Neural progenitor cell (in vitro differentiated cells): ENCODE measurements around the gene RPH3AL. TPM values are rescaled to one million over a fixed set of nuclear protein-coding genes. Genes with fewer than 3 reads are reported as not detected.
A peak's percentile ranks its signal among the peaks of the same experiment; 100 is the strongest.

Experiments
- DNase-seq: peaks from one replicate; pipeline ENCODE4 v3.0.0-alpha.2; 2016; ENCODE audit warnings: low spot score
- H2AFZ ChIP-seq: fragments of 200-600 bp; sonication (generic); replicated peaks from 2 replicates; pipeline ENCODE4 v1.6.1; 2016; ENCODE audit warnings: antibody characterized with exemption
- H3F3A ChIP-seq: fragments of 200-600 bp; sonication (generic); 2 replicates; pipeline ENCODE4 v1.6.1; 2016; ENCODE audit warnings: antibody characterized with exemption, low read depth
- H3K27ac ChIP-seq: fragments of 200-600 bp; sonication (generic); 2 replicates; pipeline ENCODE4 v1.5.1; 2016; ENCODE audit warnings: mild to moderate bottlenecking
- H3K27me3 ChIP-seq: fragments of 200-600 bp; sonication (generic); 2 replicates; pipeline ENCODE4 v1.6.1; 2016; ENCODE audit warnings: mild to moderate bottlenecking, moderate library complexity
- H3K36me3 ChIP-seq: fragments of 200-600 bp; sonication (generic); 2 replicates; pipeline ENCODE4 v1.5.1; 2016
- H3K4me1 ChIP-seq: fragments of 200-600 bp; sonication (generic); 2 replicates; pipeline ENCODE4 v1.6.1; 2016; ENCODE audit warnings: mixed run types
- H3K4me2 ChIP-seq: fragments of 200-600 bp; sonication (generic); 2 replicates; pipeline ENCODE4 v1.6.1; 2016
- H3K4me3 ChIP-seq: fragments of 200-600 bp; sonication (generic); 2 replicates; pipeline ENCODE4 v1.5.1; 2016
- H3K79me2 ChIP-seq: fragments of 200-600 bp; sonication (generic); 2 replicates; pipeline ENCODE4 v1.6.1; 2016; ENCODE audit warnings: low read depth
- H3K9ac ChIP-seq: fragments of 200-600 bp; sonication (generic); 2 replicates; pipeline ENCODE4 v1.6.1; 2016
- H3K9me3 ChIP-seq: fragments of 200-600 bp; sonication (generic); 2 replicates; pipeline ENCODE4 v1.5.1; 2016; ENCODE audit warnings: low read depth
- H4K20me1 ChIP-seq: fragments of 200-600 bp; sonication (generic); 2 replicates; pipeline ENCODE4 v1.6.1; 2016; ENCODE audit warnings: low read depth
- H3K27ac Mint-ChIP-seq: 3 replicates; pipeline ENCODE4 v1.8.0; 2021; ENCODE audit warnings: mixed read lengths
- H3K27me3 Mint-ChIP-seq: 2 replicates; pipeline ENCODE4 v1.8.0; 2022; ENCODE audit warnings: low read depth, mild to moderate bottlenecking, inconsistent platforms, moderate library complexity, mixed read lengths; ENCODE audit not compliant: insufficient read depth
- H3K36me3 Mint-ChIP-seq: 3 replicates; pipeline ENCODE4 v1.8.0; 2021; ENCODE audit warnings: mixed read lengths
- H3K4me1 Mint-ChIP-seq: 3 replicates; pipeline ENCODE4 v1.8.0; 2021; ENCODE audit warnings: mixed read lengths
- H3K4me3 Mint-ChIP-seq: 3 replicates; pipeline ENCODE4 v1.8.0; 2021; ENCODE audit warnings: mild to moderate bottlenecking, moderate library complexity, mixed read lengths
- H3K9me3 Mint-ChIP-seq: 3 replicates; pipeline ENCODE4 v1.8.0; 2020; ENCODE audit warnings: mixed read lengths
- EZH2 ChIP-seq: fragments of 200-600 bp; sonication (generic); IDR thresholded peaks from 2 replicates; pipeline ENCODE4 v1.6.1; 2017; ENCODE audit warnings: antibody characterized with exemption, mild to moderate bottlenecking, moderate library complexity
- EZH2phosphoT487 ChIP-seq: fragments of 200-600 bp; sonication (generic); IDR thresholded peaks from 2 replicates; pipeline ENCODE4 v1.6.1; 2017; ENCODE audit warnings: antibody characterized with exemption
- total RNA-seq: library from RNA; depleted of rRNA; stranded (reverse); fragments of >200 nt; gene quantifications from 2 replicates; pipeline ENCODE4 v1.2.3, GENCODE V29; 2015; ENCODE audit warnings: low replicate concordance
- TF ChIP-seq, protein P1 (sequence below): fragments of 200-600 bp; sonication (generic); IDR thresholded peaks from 2 replicates; pipeline ENCODE4 v1.5.1; 2017; ENCODE audit warnings: antibody characterized with exemption, mild to moderate bottlenecking

Gene RPH3AL
- total RNA-seq, 1 donor from 2014 or later, result 7.5 TPM

DNA sequence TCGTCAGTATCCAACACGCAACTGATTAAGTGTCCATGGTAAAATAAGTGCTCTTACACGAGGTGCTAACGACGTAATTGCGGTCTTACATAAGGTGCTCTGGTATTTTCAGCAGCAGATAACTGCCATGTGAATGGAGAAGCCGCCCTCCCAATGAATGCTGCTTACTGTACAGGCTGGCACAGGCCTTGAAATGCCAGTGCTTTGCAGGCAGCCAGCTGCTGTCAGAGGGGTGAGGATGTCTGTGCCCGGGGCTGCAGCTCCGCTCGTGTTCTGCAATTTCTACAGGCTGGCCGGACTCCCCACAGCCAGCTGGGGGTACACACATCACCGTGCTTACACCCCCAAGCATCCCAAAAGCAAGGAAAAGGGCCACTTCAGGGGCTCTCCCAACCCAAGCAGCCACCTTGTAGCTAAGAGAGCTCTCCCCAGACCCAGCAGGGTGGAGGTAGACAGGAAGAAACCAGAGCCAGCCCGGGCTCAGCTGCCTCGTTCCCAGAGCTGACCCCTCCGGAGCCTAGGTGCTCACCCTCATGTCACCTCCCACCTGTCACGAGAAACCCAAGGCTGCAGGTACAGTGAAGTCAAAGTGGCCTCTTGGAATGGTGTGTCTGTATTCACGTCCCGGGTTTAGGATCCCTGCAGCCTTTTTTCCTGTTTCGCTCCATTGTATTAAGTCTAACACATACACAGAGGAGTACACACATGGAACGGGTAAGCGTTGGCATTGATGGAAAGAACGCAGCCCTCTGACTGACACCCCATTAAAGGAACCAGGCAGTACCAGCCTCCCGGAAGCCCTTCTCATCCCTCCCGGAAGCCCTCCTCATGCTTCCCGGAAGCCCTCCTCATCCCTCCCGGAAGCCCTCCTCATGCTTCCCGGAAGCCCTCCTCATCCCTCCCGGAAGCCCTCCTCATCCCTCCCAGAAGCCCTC, 27.2 kb upstream of the RPH3AL start:
- peaks cover 20% of the 10 kb centered on the region for H3K27me3 ChIP-seq
- no peak overlapping the region for H3K4me2 ChIP-seq
- H3K36me3 ChIP-seq, result no peaks in the 10 kb centered on the region
- Mint-ChIP-seq H3K4me3 (no peak overlapping the region), H3K27me3 (peaks cover 14% of the 10 kb centered on the region), H3K4me1 (peaks cover 50% of the 10 kb centered on the region), H3K36me3 (peaks cover 2% of the 10 kb centered on the region), H3K27ac (no peak overlapping the region), H3K9me3 (no peaks in the 10 kb centered on the region)
- H3K9me3 ChIP-seq, result no peaks in the 10 kb centered on the region
- H3K4me1 ChIP-seq, result peaks cover 44% of the 10 kb centered on the region
- H4K20me1 ChIP-seq, result no peaks in the 10 kb centered on the region
- H3K27ac ChIP-seq, result no peak overlapping the region
- TF ChIP-seq EZH2phosphoT487, result no peak
- TF ChIP-seq, protein P1, sequence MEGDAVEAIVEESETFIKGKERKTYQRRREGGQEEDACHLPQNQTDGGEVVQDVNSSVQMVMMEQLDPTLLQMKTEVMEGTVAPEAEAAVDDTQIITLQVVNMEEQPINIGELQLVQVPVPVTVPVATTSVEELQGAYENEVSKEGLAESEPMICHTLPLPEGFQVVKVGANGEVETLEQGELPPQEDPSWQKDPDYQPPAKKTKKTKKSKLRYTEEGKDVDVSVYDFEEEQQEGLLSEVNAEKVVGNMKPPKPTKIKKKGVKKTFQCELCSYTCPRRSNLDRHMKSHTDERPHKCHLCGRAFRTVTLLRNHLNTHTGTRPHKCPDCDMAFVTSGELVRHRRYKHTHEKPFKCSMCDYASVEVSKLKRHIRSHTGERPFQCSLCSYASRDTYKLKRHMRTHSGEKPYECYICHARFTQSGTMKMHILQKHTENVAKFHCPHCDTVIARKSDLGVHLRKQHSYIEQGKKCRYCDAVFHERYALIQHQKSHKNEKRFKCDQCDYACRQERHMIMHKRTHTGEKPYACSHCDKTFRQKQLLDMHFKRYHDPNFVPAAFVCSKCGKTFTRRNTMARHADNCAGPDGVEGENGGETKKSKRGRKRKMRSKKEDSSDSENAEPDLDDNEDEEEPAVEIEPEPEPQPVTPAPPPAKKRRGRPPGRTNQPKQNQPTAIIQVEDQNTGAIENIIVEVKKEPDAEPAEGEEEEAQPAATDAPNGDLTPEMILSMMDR, result no peak
- no peak overlapping the region for H2AFZ ChIP-seq
- H3K4me3 ChIP-seq, result no peak overlapping the region
- H3K9ac ChIP-seq, result no peak overlapping the region
- no peak for DNase-seq
- H3K79me2 ChIP-seq, result no peaks in the 10 kb centered on the region
- H3F3A ChIP-seq, result peaks cover 13% of the 10 kb centered on the region

DNA sequence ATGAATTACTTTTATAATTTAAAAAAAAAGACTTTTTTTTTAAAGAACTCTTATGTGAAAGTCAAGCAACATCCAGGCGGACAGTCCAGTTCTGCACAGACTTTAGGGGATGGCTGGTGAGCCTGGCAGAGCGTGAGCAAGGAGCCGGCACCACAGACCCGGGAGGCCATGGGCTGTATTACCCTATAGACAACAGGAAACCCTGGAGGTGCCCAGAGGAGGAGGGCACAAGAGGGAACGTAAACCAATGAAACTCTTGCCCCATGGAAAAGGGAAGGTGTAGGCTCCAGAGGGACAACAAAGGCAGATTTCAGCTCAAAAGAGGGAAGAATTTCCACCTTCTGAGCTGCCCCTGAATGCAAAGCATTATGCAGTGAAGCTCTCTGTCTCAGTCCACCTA, 25.5 kb upstream of the RPH3AL start:
- no peak for TF ChIP-seq EZH2
- no peak for TF ChIP-seq EZH2phosphoT487
- TF ChIP-seq, protein P1, result no peak
- Mint-ChIP-seq H3K27me3 (peaks cover 12% of the 10 kb centered on the region), H3K36me3 (peaks cover 2% of the 10 kb centered on the region), H3K9me3 (no peaks in the 10 kb centered on the region), H3K27ac (no peak overlapping the region), H3K4me3 (no peak overlapping the region), H3K4me1 (peaks cover 33% of the 10 kb centered on the region)
- H3K79me2 ChIP-seq, result no peaks in the 10 kb centered on the region
- no peak overlapping the region for H3K27ac ChIP-seq
- no peaks in the 10 kb centered on the region for H4K20me1 ChIP-seq
- no peaks in the 10 kb centered on the region for H3F3A ChIP-seq
- peaks cover 28% of the 10 kb centered on the region for H3K4me1 ChIP-seq
- no peaks in the 10 kb centered on the region for H3K9me3 ChIP-seq
- peak overlapping the region; percentile 45 for H2AFZ ChIP-seq
- H3K9ac ChIP-seq, result no peak overlapping the region
- peaks cover 3% of the 10 kb centered on the region for H3K27me3 ChIP-seq
- H3K4me2 ChIP-seq, result peak overlapping the region; percentile 39
- H3K4me3 ChIP-seq, result no peak overlapping the region
- no peaks in the 10 kb centered on the region for H3K36me3 ChIP-seq
- peak; percentile 42 for DNase-seq

DNA sequence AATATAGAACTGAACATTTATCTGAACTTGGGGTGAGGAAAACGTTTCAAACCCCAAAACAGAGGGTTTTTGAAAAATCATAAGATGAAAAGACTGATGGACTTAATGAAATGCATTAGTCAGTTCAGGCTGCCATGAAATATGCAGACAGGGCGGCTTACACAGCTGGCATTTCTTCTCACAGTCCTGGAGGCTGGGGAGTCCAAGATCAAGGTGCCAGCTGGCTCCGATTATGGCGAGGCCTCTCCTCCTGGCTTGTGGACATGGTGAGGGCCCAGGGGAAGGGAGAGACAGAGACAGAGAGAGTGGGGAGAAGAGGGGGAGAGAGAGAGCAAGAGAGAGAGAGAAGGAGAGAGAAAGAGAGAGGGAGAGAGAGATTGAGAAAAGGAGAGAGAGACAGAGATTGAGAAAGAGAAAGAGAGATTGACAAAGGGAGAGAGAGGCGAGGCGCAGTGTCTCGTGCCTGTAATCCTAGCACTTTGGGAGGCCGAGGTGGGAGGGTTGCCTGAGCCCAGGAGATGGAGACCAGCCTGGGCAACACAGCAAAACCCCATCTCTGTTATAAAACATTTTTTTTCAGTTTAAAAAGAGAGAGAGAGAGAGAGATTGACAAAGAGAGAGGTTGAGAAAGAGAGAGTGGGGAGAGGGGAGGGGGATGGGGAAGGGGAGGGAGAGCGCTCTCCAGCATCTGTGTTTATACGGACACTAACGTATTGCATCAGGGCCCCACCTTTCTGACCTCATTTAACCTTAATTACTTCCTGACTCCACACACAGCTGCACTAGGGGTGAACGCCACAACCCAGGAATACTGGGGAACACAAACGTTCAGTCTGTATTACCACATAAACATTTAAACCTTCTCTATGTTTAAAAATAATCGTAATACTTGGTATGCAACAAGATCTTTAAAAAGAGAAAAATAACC, 24.6 kb upstream of the RPH3AL start:
- Histone ChIP-seq H2AFZ (no peak overlapping the region), H3K79me2 (no peaks in the 10 kb centered on the region), H3K27ac (no peak overlapping the region), H3K4me1 (peaks cover 20% of the 10 kb centered on the region), H3F3A (no peaks in the 10 kb centered on the region), H3K9me3 (no peaks in the 10 kb centered on the region), H3K4me3 (no peak overlapping the region), H4K20me1 (no peaks in the 10 kb centered on the region), H3K4me2 (peak overlapping the region; percentile 39), H3K36me3 (no peaks in the 10 kb centered on the region), H3K27me3 (no peaks in the 10 kb centered on the region), H3K9ac (no peak overlapping the region)
- Mint-ChIP-seq H3K36me3 (peaks cover 2% of the 10 kb centered on the region), H3K4me3 (no peak overlapping the region), H3K27me3 (peaks cover 12% of the 10 kb centered on the region), H3K27ac (no peak overlapping the region), H3K4me1 (peaks cover 24% of the 10 kb centered on the region), H3K9me3 (no peaks in the 10 kb centered on the region)
- DNase-seq, result peak; percentile 32
- TF ChIP-seq EZH2phosphoT487 (no peak), EZH2 (no peak)
- TF ChIP-seq, protein P1, result no peak
